Muscle of arm (tissue), 14 donors: Measurements from ENCODE around the gene KIAA0513. TPM values are rescaled to one million over a fixed set of nuclear protein-coding genes. Genes with fewer than 3 reads are reported as not detected.

Source experiments
- DNase-seq: peaks from one replicate; pipeline ENCODE4 v3.0.0-alpha.2; 2013
- long read RNA-seq, 11 donors: transcript quantifications; one replicate each; lab custom pipeline, GENCODE V29; 2026
- polyA plus RNA-seq, 12 donors: library from polyadenylated mRNA; unstranded; fragments of 120-200 nt; gene quantifications; one replicate each; pipeline ENCODE4 v1.2.1, GENCODE V29; 2013; ENCODE audit not compliant: insufficient read length in 12 of 12

The KIAA0513 gene
- polyA plus RNA-seq: 1 to 10 TPM in 11 of 12 donors, not detected in 1; 1.7 to 5.6 (median 2.2) TPM
- long read RNA-seq, donor 1: 0 reads
- long read RNA-seq, donor 2, full-length matches to known transcripts: 1 of 1 reads
- long read RNA-seq, donor 2, partial matches to known transcripts: 0 of 1 reads
- long read RNA-seq, donor 2, other reads (novel, unspliced or antisense): 0 of 1 reads
- long read RNA-seq, donor 3: 0 reads
- long read RNA-seq, donor 4: 0 reads
- long read RNA-seq, donor 5: 0 reads
- long read RNA-seq, donor 6: 0 reads
- long read RNA-seq, donor 7: 0 reads
- long read RNA-seq, donor 8: 0 reads
- long read RNA-seq, donor 9: 0 reads
- long read RNA-seq, donor 10: 0 reads
- long read RNA-seq, donor 11: 0 reads

GRCh38 chr16:85027349-85027957 is at the start of gene KIAA0513:
Gene KIAA0513, plus strand, starts transcription at chr16:85027795. Its CDS starts 39,277 bp downstream, at chr16:85067072.
- peak; percentile 95 for DNase-seq

- no peak for DNase-seq
Observed at GRCh38 chr16:84979516-84979915, 48.1 kb upstream of the KIAA0513 start.

- no peak for DNase-seq
Observed at GRCh38 chr16:84982434-84982833, 45.2 kb upstream of the KIAA0513 start.

- DNase-seq: no peak
Observed at GRCh38 chr16:84985079-84986065, 42.2 kb upstream of the KIAA0513 start.

- no peak for DNase-seq
Observed at GRCh38 chr16:84986102-84986501, 41.5 kb upstream of the KIAA0513 start.

- no peak for DNase-seq
Observed at GRCh38 chr16:84986879-84987278, 40.7 kb upstream of the KIAA0513 start.

GRCh38 chr16:84988328-84989080 is 39.1 kb upstream of the KIAA0513 start:
- DNase-seq: no peak

GRCh38 chr16:84989749-84990620 is 37.6 kb upstream of the KIAA0513 start:
- no peak for DNase-seq

GRCh38 chr16:84990782-84991181 is 36.8 kb upstream of the KIAA0513 start:
- no peak for DNase-seq

- no peak for DNase-seq
Observed at GRCh38 chr16:84992717-84993075, 34.9 kb upstream of the KIAA0513 start.

GRCh38 chr16:84993926-84994325 is 33.7 kb upstream of the KIAA0513 start:
- no peak for DNase-seq

GRCh38 chr16:84995663-84996062 is 31.9 kb upstream of the KIAA0513 start:
- no peak for DNase-seq

- no peak for DNase-seq
Observed at GRCh38 chr16:84996365-84996764, 31.2 kb upstream of the KIAA0513 start.

- DNase-seq: no peak
Observed at GRCh38 chr16:84999200-84999599, 28.4 kb upstream of the KIAA0513 start.

- DNase-seq: no peak
Observed at GRCh38 chr16:84999857-85000480, 27.6 kb upstream of the KIAA0513 start.

GRCh38 chr16:85002099-85002541 is 25.5 kb upstream of the KIAA0513 start:
- DNase-seq: no peak

- no peak for DNase-seq
Observed at GRCh38 chr16:85002608-85003007, 25.0 kb upstream of the KIAA0513 start.

- DNase-seq: no peak
Observed at GRCh38 chr16:85003076-85003475, 24.5 kb upstream of the KIAA0513 start.

GRCh38 chr16:85003725-85004586 is 23.6 kb upstream of the KIAA0513 start:
- no peak for DNase-seq
